ENCODE data around the gene TNPO3. TPM values are rescaled to one million over a fixed set of nuclear protein-coding genes. Genes with fewer than 3 reads are reported as not detected.

The TNPO3 gene
- total and polyA plus RNA-seq, 12 donors, result 8.0 to 37.7 (median 29.6) TPM

GRCh38 chr7:128906766-128907559 is 147.9 kb downstream of the TNPO3 start:
- DNase-seq, result no peak
- H3K36me3 ChIP-seq, result no peaks in the 10 kb centered on the region
- H3K9me3 ChIP-seq, result no peaks in the 10 kb centered on the region
- 87 to 88% methylated on average over 19 of the region's 19 CpGs for WGBS, 2 donors
- intact Hi-C loops (cut with DNase I), result loop anchor here in 5 of 10 donors (2.0 to 10.0 kb wide), 4 partner anchors 182 to 308 kb away; no protein-coding TSS in a partner anchor
- no peak for TF ChIP-seq CTCF (IDR thresholded peaks at IDR 0.05)
- H3K4me1 ChIP-seq, result peaks cover 0 to 22% (median 11%) of the 10 kb centered on the region in 9 donors
- H3K4me3 ChIP-seq, result no peak overlapping the region
- H3K27ac ChIP-seq, result no peak overlapping the region
- ATAC-seq, result no peak
- H3K27me3 ChIP-seq, result peaks cover 0 to 65% (median 52%) of the 10 kb centered on the region in 7 donors

- WGBS, 2 donors, result 87% methylated on average over 5 of the region's 5 CpGs
- intact Hi-C loops (cut with DNase I), result loop anchor here in 5 of 10 donors (2.0 to 10.0 kb wide), 4 partner anchors 183 to 309 kb away; no protein-coding TSS in a partner anchor
Observed at GRCh38 chr7:128906001-128906765, 148.7 kb downstream of the TNPO3 start.

GRCh38 chr7:128904381-128905197 is 150.3 kb downstream of the TNPO3 start:
- ATAC-seq, result peak in 5 of 8 donors; percentile 16 to 60 (median 25)
- Histone ChIP-seq H3K4me1 (peaks cover 0 to 3% (median 2%) of the 10 kb centered on the region in 9 donors), H3K4me3 (no peak overlapping the region), H3K27me3 (peaks cover 0 to 50% (median 31%) of the 10 kb centered on the region in 7 donors), H3K9me3 (peaks cover 0 to 5% (median 0%) of the 10 kb centered on the region in 11 donors), H3K27ac (no peak overlapping the region), H3K36me3 (no peaks in the 10 kb centered on the region)
- intact Hi-C loops (cut with DNase I), result loop anchor here in 9 of 10 donors (1.0 to 10.0 kb wide), 5 partner anchors 186 to 310 kb away; no protein-coding TSS in a partner anchor
- WGBS, 2 donors, result 39 to 42% methylated on average over 8 of the region's 8 CpGs
- no peak for DNase-seq
- TF ChIP-seq CTCF (IDR thresholded peaks at IDR 0.05), result peak; percentile 5 to 67 (median 58)

More at GRCh38 chr7:128906001-128906765, 148.7 kb downstream of the TNPO3 start:
- H3K4me3 ChIP-seq, result no peak overlapping the region
- no peaks in the 10 kb centered on the region for H3K9me3 ChIP-seq
- no peak for DNase-seq
- no peak for TF ChIP-seq CTCF (IDR thresholded peaks at IDR 0.05)
- peaks cover 0 to 17% (median 11%) of the 10 kb centered on the region in 9 donors for H3K4me1 ChIP-seq
- ATAC-seq, result no peak
- H3K27ac ChIP-seq, result no peak overlapping the region
- peaks cover 0 to 63% (median 44%) of the 10 kb centered on the region in 7 donors for H3K27me3 ChIP-seq
- no peaks in the 10 kb centered on the region for H3K36me3 ChIP-seq

Other genes starting within 250 kb of the TNPO3 start
- gene FLNC, start 224.7 kb downstream of the TNPO3 start, total RNA-seq, result 1,000 to 10,000 TPM in 6 of 10 donors, 100 to 1,000 TPM in 4; 364 to 2,445 (median 1,303) TPM
- gene FLNC, start 224.7 kb downstream of the TNPO3 start, polyA plus RNA-seq, result 1,000 to 10,000 TPM in 1 of 2 donors, 100 to 1,000 TPM in 1; 223 to 1,054 TPM
- gene ATP6V1F, start 192.3 kb downstream of the TNPO3 start, total RNA-seq, result 100 to 1,000 TPM in 9 of 10 donors, 10 to 100 TPM in 1; 96.7 to 168 (median 124) TPM
- gene ATP6V1F, start 192.3 kb downstream of the TNPO3 start, polyA plus RNA-seq, result 100 to 1,000 TPM; 153 to 189 TPM
- gene KCP, start 144.4 kb downstream of the TNPO3 start, total RNA-seq, result under 1 TPM; 0.09 to 0.42 (median 0.27) TPM
- gene KCP, start 144.4 kb downstream of the TNPO3 start, polyA plus RNA-seq, result under 1 TPM; 0.23 to 0.44 TPM
- 1 to 10 TPM in 6 of 10 donors, under 1 TPM in 4; 0.46 to 6.6 (median 1.4) TPM for gene IRF5, start 117.2 kb downstream of the TNPO3 start, total RNA-seq
- 1 to 10 TPM; 1.3 to 2.8 TPM for gene IRF5, start 117.2 kb downstream of the TNPO3 start, polyA plus RNA-seq
- gene TSPAN33, start 89.6 kb upstream of the TNPO3 start, total RNA-seq, result 10 to 100 TPM in 4 of 10 donors, 1 to 10 TPM in 6; 6.8 to 13.1 (median 9.0) TPM
- gene TSPAN33, start 89.6 kb upstream of the TNPO3 start, polyA plus RNA-seq, result 1 to 10 TPM; 2.8 to 5.9 TPM
- gene SMO, start 133.5 kb upstream of the TNPO3 start, total RNA-seq, result 1 to 10 TPM; 3.1 to 7.1 (median 4.9) TPM
- 1 to 10 TPM; 1.7 to 8.3 TPM for gene SMO, start 133.5 kb upstream of the TNPO3 start, polyA plus RNA-seq
- gene AHCYL2, start 169.9 kb upstream of the TNPO3 start, total RNA-seq, result 1 to 10 TPM; 4.6 to 7.7 (median 5.7) TPM
- gene AHCYL2, start 169.9 kb upstream of the TNPO3 start, polyA plus RNA-seq, result 1 to 10 TPM; 2.5 to 2.9 TPM